ENCODE data around the gene ANKS1A.

GRCh38 chr6:34986845-34987246 lies 97.8 kb downstream of the ANKS1A start:
- TF ChIP-seq GATA3 (IDR thresholded peaks at IDR 0.05; ENCODE audit: low read depth, low read length) (no peak), GATA2 (IDR thresholded peaks at IDR 0.05; ENCODE audit: low read depth, low read length) (no peak)
